Measurements from ENCODE around the gene RANBP3. TPM values are rescaled to one million over a fixed set of nuclear protein-coding genes. Genes with fewer than 3 reads are reported as not detected.

The RANBP3 gene
- total and polyA plus RNA-seq, 2 experiments from 2014 or later, result 41.8 to 50.0 TPM

DNA sequence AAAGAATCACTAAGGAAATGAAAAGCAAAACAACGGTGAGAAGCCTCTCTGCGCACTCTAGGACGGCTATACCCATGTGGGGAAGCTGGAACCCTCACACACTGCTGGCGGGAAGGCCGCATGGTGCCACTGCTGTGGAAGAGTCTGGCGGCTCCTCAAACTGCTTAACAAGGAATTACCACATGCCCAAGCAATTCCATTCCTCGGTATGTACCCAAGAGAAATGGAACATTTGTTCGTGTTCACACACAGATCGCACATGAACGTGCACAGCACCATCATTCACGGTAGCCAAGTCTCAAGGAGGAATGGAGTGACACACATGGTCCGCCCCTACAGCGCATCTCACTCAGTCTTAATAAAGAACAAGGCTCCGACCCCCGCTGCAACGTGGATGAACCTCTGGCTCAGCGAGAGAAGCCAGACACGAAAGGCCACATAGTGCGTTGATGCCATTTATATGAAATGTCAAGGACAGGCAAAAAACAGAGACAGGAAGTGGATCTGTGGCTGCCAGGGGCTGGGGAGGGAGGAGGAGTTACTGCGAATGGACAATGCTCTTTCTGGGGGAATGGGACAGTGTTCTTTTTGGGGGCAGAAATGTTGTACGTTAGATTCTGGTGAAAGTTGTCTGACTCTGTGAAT lies 56.3 kb downstream of the RANBP3 start:
- Histone ChIP-seq H3K27ac (no peak overlapping the region), H3K27me3 (replicated peaks; ENCODE audit: insufficient read depth) (no peaks in the 10 kb centered on the region), H3K9me3 (ENCODE audit: low read depth) (no peaks in the 10 kb centered on the region), H3K4me2 (ENCODE audit: unreplicated experiment) (no peak overlapping the region), H3K79me2 (ENCODE audit: insufficient read depth) (no peaks in the 10 kb centered on the region), H3K9ac (no peak overlapping the region), H4K20me1 (ENCODE audit: insufficient read depth) (no peaks in the 10 kb centered on the region), H3K36me3 (ENCODE audit: low read depth) (peaks cover 27% of the 10 kb centered on the region; the same call in 1 of the 2 replicates), H3K9me2 (ENCODE audit: insufficient read depth) (no peaks in the 10 kb centered on the region), H3K4me1 (ENCODE audit: insufficient read depth) (peaks cover 6% of the 10 kb centered on the region), H2AFZ (no peak overlapping the region), H3F3A (ENCODE audit: insufficient read depth) (peaks cover 6% of the 10 kb centered on the region), H3K4me3 (no peak overlapping the region)
- TF ChIP-seq EZH2phosphoT487 (IDR thresholded peaks at IDR 0.05; ENCODE audit: insufficient read depth, low read depth), result no peak
- TF ChIP-seq EZH2 (IDR thresholded peaks at IDR 0.05; ENCODE audit: insufficient read depth, poor library complexity, severe bottlenecking), result no peak
- in situ Hi-C loops (cut with MboI), result no loop called here
- DNase-seq, result no peak
- 92% methylated on average over 20 to 21 of the region's 21 CpGs for WGBS, 2 experiments (ENCODE audit: low coverage in 1 of 2, low lambda C conversion rate in 2 of 2, missing lambda C conversion rate in 2 of 2)

DNA sequence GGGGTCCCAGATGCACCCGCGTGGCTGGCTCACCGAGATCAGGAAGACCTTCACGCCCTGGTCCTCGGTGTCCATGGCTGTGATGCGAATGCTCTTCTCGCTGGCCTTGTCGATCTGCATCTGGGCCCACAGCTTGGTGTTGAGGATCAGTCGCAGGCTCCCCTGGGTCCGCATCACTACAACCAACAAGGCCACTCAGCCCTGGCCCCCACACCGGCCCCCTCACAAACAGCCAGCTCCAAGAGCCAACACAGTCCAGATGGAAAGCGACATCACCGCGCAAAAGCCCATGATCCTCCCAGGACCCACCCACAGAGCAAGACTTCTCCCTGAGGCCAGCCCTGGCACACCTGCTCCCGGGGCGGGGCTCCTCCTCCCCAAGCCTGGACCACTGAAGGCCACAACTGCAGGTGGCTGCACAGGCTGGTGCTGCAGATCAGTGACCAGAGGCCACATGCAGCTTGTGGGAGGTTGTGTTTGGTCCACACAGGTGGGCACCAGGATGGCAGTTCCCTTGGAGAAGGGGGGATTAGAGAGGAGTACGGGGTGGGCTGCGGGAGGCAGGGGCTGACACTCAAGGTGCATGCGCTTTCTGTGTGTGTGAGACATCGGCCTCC lies 59.4 kb downstream of the RANBP3 start:
- Histone ChIP-seq H3K9ac (no peak overlapping the region), H3K4me1 (ENCODE audit: insufficient read depth) (peaks cover 12% of the 10 kb centered on the region), H2AFZ (no peak overlapping the region), H3F3A (ENCODE audit: insufficient read depth) (peaks cover 3% of the 10 kb centered on the region; the same call in 1 of the 2 replicates), H3K27ac (no peak overlapping the region), H3K9me3 (ENCODE audit: low read depth) (no peaks in the 10 kb centered on the region), H3K4me2 (ENCODE audit: unreplicated experiment) (no peak overlapping the region), H3K79me2 (ENCODE audit: insufficient read depth) (no peaks in the 10 kb centered on the region), H3K4me3 (no peak overlapping the region), H4K20me1 (ENCODE audit: insufficient read depth) (no peaks in the 10 kb centered on the region), H3K36me3 (ENCODE audit: low read depth) (peaks cover 12% of the 10 kb centered on the region; the same call in 1 of the 2 replicates), H3K27me3 (replicated peaks; ENCODE audit: insufficient read depth) (no peaks in the 10 kb centered on the region), H3K9me2 (ENCODE audit: insufficient read depth) (no peaks in the 10 kb centered on the region)
- in situ Hi-C loops (cut with MboI), result no loop called here
- WGBS, 2 experiments (ENCODE audit: low coverage in 1 of 2, low lambda C conversion rate in 2 of 2, missing lambda C conversion rate in 2 of 2), result 95 to 96% methylated on average over 20 of the region's 20 CpGs
- DNase-seq, result no peak
- TF ChIP-seq EZH2 (IDR thresholded peaks at IDR 0.05; ENCODE audit: insufficient read depth, poor library complexity, severe bottlenecking), result no peak
- TF ChIP-seq EZH2phosphoT487 (IDR thresholded peaks at IDR 0.05; ENCODE audit: insufficient read depth, low read depth), result no peak

DNA sequence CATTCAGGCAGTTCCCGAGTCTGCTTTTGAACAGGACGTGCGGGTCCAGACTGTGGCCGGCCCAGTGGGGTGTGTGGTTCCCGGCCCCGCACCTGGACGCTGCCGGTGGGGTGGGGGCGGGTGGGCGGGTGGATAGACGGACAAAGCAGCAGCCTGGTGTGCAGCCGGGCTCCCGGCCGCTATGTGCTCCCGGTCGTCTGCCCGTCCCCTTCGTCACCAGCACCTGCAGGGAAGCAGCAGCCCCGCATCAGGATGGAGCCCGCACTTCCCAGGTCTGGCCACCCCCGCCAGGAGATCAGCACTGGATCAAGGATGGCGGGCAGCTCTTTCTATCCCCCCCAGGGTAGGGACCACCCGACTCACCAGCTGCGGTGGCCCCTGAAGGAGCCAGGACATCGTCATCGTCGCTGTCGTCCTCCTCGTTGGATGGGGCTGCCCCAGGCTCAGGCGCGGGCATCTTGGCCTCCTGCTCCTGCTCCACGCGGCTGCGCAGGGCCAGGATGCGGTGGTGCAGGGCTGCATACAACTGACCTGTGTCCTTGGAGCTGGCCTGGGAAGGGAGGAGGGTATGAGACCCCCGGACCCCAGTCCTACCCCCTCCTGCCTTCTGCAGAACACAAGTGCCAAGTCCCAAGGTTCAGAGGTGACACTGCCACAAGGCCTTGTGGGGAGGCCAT lies 60.4 kb downstream of the RANBP3 start:
- H3K9me2 ChIP-seq (ENCODE audit: insufficient read depth), result no peaks in the 10 kb centered on the region
- no peak for TF ChIP-seq EZH2phosphoT487 (IDR thresholded peaks at IDR 0.05; ENCODE audit: insufficient read depth, low read depth)
- TF ChIP-seq EZH2 (IDR thresholded peaks at IDR 0.05; ENCODE audit: insufficient read depth, poor library complexity, severe bottlenecking), result no peak
- WGBS, 2 experiments (ENCODE audit: low coverage in 1 of 2, low lambda C conversion rate in 2 of 2, missing lambda C conversion rate in 2 of 2), result 93 to 95% methylated on average over 21 to 36 of the region's 36 CpGs
- no peak overlapping the region for H3K4me3 ChIP-seq
- H3K36me3 ChIP-seq (ENCODE audit: low read depth), result peaks cover 6% of the 10 kb centered on the region; the same call in 1 of the 2 replicates
- no peaks in the 10 kb centered on the region for H3K27me3 ChIP-seq (replicated peaks; ENCODE audit: insufficient read depth)
- H3K4me1 ChIP-seq (ENCODE audit: insufficient read depth), result peaks cover 12% of the 10 kb centered on the region
- in situ Hi-C loops (cut with MboI), result no loop called here
- H3K79me2 ChIP-seq (ENCODE audit: insufficient read depth), result no peaks in the 10 kb centered on the region
- H3K9ac ChIP-seq, result no peak overlapping the region
- peaks cover 4% of the 10 kb centered on the region for H3F3A ChIP-seq (ENCODE audit: insufficient read depth)
- H3K9me3 ChIP-seq (ENCODE audit: low read depth), result no peaks in the 10 kb centered on the region
- H3K4me2 ChIP-seq (ENCODE audit: unreplicated experiment), result no peak overlapping the region
- no peak overlapping the region for H2AFZ ChIP-seq
- DNase-seq, result no peak
- H3K27ac ChIP-seq, result no peak overlapping the region
- no peaks in the 10 kb centered on the region for H4K20me1 ChIP-seq (ENCODE audit: insufficient read depth)

DNA sequence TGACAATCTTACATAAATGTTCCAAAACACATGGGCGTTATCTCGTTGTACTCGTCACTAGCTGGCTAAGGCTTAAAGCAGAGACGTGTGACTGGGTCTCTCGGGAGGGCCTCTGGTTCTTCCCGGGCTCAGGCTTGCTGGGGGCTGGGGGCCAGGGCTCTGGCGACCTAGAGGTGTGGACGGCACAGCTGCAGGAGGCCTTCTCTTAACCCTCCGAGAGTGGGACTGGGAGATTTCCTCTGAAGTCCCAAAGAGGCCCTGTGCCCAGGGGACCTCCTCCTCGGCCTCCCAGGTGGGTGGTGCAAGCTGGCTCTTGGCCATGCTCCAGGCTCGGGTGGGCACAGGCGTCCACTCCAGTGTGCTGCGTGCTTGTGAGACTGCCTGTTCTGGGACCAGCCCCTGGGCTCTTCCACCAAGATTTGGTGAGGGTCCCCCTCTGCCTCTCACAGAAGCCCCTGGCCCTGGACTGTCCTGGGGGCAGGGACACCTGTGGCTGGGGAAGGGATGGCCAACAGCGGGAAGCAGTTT lies 61.7 kb downstream of the RANBP3 start:
- in situ Hi-C loops (cut with MboI), result no loop called here
- no peak for DNase-seq
- no peaks in the 10 kb centered on the region for H3K9me2 ChIP-seq (ENCODE audit: insufficient read depth)
- H3K27me3 ChIP-seq (replicated peaks; ENCODE audit: insufficient read depth), result no peaks in the 10 kb centered on the region
- H3K4me2 ChIP-seq (ENCODE audit: unreplicated experiment), result no peak overlapping the region
- WGBS, 2 experiments (ENCODE audit: low coverage in 1 of 2, low lambda C conversion rate in 2 of 2, missing lambda C conversion rate in 2 of 2), result 51 to 52% methylated on average over 14 of the region's 14 CpGs
- H3K4me3 ChIP-seq, result no peak overlapping the region
- H3F3A ChIP-seq (ENCODE audit: insufficient read depth), result peaks cover 4% of the 10 kb centered on the region
- peaks cover 12% of the 10 kb centered on the region for H3K4me1 ChIP-seq (ENCODE audit: insufficient read depth)
- no peaks in the 10 kb centered on the region for H3K79me2 ChIP-seq (ENCODE audit: insufficient read depth)
- H3K9me3 ChIP-seq (ENCODE audit: low read depth), result no peaks in the 10 kb centered on the region
- H3K9ac ChIP-seq, result no peak overlapping the region
- TF ChIP-seq EZH2 (IDR thresholded peaks at IDR 0.05; ENCODE audit: insufficient read depth, poor library complexity, severe bottlenecking), result no peak
- no peak for TF ChIP-seq EZH2phosphoT487 (IDR thresholded peaks at IDR 0.05; ENCODE audit: insufficient read depth, low read depth)
- no peak overlapping the region for H2AFZ ChIP-seq
- no peaks in the 10 kb centered on the region for H4K20me1 ChIP-seq (ENCODE audit: insufficient read depth)
- no peaks in the 10 kb centered on the region; the same call in 1 of the 2 replicates for H3K36me3 ChIP-seq (ENCODE audit: low read depth)
- H3K27ac ChIP-seq, result no peak overlapping the region
